Head of caudate nucleus (tissue), 42 donors: ENCODE results near the gene TTF2.
"Not testable (repeated sequence)": the region's sequence is repeated elsewhere in the genome, so short reads cannot be mapped to it uniquely, and the experiment has no call there.

ENCODE experiments used
- DNase-seq, 42 donors: peaks; one replicate each; pipeline versions ENCODE4 v3.0.0 to v3.0.0-alpha.2; 2020 to 2021; ENCODE audit warnings: mixed read lengths in 7 of 42
- intact Hi-C: fragments of 100-400 bp; cut with DNase I; formaldehyde crosslinking; loops from one replicate; pipeline ENCODE4 v1.15.0; 2022

Gene TTF2

DNA sequence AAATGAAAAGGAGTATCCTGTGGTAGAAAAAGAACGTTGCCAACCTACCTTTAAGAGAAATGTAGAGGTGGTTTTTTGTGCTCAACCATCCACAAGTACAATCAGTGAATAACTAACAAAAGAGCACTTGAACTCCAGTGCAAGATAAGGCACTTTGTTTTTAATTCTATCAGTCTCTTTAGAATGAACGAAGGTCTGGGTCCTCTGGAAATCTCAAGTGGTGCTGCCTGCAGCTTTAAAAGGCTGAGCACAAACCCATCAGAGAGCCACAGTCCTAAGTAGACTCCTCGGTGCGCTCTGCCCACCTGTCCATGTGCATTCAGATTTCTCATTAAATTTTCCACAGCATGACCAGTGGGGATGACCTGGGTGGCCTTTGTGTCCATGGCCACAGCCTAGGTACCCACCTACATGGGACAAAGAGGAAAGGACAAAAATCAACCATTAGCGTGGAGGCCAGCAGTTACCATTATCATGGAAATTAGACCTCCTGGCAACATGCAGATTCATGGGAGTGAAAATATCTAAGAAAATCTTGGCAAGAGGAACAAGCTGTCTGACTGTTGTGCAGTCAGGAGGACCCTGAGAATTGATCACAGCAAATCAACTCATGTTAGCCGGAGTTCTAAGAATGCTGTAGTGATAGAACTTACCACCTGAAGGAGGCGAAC is 52.1 kb downstream of the TTF2 start:
- intact Hi-C loops: no loop called here

DNA sequence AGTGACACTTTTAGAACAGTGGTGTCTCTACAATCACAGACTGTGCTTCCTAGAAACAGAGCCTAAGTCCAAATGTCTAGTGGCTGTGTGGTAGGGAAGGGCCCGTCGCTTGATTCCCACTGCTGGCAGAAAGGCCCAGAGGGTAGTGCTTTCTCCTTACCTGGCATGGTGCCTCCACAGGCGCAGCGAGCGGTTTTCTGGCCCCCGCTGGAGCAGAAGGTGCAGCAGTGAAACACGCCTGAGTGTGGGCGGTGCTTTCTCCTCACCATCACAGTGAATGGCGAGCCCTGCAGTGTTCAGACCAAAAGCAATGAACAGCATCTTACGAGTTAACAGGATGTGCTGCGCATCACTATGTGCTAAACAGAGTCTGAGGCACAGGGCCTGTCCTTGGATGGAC is 53.1 kb downstream of the TTF2 start:
- intact Hi-C loops: no loop called here
- DNase-seq: peak in 34 of 42 donors; percentile 20 to 79 (median 55)

More for the DNA sequence above, 52.1 kb downstream of the TTF2 start:
- DNase-seq: no peak

DNA sequence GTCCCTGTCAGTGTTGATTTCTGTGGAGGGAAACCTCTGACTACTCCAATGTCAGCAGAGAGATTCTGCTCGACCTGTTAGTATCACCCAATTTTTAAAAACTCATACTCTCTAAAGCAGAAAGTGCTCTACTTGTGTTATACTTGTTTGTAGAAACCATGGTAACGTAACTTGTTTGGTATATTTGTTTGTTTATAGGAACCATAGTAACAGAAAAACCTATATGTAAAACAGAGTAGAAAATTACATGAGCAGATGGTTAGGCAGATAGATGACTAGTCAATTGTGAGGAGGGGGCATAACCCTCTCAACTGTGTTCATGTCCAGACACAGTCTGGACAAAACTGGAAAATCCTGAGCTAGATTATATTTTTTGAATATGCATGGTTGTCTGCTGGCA is 54.8 kb downstream of the TTF2 start:
- intact Hi-C loops: no loop called here
- DNase-seq: no peak

GRCh38 chr1:117116090-117116783 is 56.1 kb downstream of the TTF2 start:
- no peak for DNase-seq
- intact Hi-C loops: no loop called here

GRCh38 chr1:117116784-117117130 is 56.6 kb downstream of the TTF2 start:
- DNase-seq: no peak
- intact Hi-C loops: no loop called here

- intact Hi-C loops: no loop called here
These were observed 57.6 kb downstream of the TTF2 start for GRCh38 chr1:117117697-117118096.

DNA sequence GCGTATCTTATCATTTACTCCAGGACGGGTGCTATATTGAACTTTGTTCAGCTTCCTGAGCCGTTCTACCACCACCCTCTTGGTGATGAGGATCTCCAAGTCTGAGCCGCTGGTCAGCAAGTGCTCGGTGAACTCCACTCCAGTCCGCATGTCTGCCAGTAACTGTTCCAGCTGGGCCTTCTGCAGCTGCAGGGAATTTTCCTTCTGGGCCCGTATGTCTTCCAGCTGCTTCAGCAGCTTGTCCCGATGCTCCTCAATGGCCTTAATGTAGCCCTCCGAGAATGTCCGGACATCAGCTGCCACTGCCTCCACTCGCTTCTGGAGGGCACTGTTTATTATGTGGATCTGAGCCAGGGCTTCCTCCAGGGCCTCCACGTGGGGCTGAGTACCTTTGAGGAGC is 58.0 kb downstream of the TTF2 start:
- intact Hi-C loops: no loop called here
- DNase-seq: peak in 6 of 42 donors; percentile 9 to 45 (median 22)

More at GRCh38 chr1:117117697-117118096, 57.6 kb downstream of the TTF2 start:
- DNase-seq: no peak

DNA sequence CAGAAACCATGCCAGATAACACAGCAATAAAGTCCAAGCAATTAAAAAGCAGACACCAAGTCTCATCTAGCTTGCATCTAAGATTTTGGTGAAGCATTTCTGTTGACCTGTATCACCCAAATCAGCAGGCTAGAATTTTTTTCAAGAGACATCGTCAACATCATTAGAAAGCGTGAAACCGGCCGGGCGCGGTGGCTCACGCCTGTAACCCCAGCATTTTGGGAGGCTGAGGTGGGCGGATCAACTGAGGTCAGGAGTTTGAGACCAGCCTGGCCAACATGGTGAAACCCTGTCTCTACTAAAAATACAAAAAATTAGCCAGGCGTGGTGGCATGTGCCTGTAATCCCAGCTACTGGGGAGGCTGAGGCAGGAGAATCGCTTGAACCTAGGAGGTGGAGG is 59.0 kb downstream of the TTF2 start:
- intact Hi-C loops, DNase-seq: not testable (repeated sequence)

- DNase-seq: peak in 3 of 42 donors; percentile 12 to 63 (median 36)
- intact Hi-C loops: loop anchor here (10.0 kb wide), 1 partner anchor 244 kb away; the partner anchor contains the start of gene MAN1A2
These were observed 60.9 kb downstream of the TTF2 start for GRCh38 chr1:117120774-117121588.

DNA sequence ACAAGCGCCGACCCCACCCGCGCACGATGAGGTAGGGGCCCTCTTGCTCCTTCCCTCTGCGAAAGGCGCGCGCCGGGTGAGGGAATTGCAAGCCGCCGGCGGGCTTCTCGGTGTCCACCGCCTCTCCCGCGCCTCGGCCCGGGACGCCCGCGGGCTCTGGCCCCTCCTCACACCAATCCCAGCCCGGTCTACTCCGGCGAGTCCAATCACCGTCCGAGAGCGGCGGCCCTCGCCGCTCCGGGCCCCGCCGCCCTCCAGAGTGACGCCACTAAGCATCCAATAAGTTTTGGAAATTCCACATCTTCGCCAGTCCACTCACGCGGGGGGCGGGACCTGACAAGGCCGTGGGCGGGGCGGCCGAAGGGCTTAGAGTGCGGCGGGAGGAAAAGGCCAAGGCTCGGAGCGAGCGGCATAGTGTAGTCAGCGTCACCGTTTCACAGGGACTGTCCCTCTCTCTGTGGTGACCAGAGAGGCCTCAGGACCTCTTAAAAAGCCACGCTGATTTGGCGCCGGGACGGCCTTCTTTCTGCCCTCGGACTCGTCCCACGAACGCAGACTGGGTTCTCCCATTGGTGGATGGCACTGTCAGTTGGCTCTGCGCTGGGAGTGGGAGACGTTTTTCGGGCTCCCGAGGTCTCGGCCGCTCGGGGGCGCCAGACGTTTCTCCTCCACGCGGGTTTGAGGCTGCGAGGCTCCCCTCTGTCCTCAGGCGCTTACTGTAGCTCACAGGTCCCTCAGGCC is 61.6 kb downstream of the TTF2 start, which contains the start of gene TRIM45:
TSS of gene TRIM45 (minus strand) at position 161 of the 741 bp plus-strand sequence. CDS start 548 bp downstream, outside the sequence.
- intact Hi-C loops: loop anchor here (10.0 kb wide), 1 partner anchor 243 kb away; the partner anchor contains the start of gene MAN1A2
- DNase-seq: peak; percentile 95 to 99 (median 97)

- no peak for DNase-seq
- intact Hi-C loops: loop anchor here (10.0 kb wide), 1 partner anchor 242 kb away; the partner anchor contains the start of gene MAN1A2
These were observed 62.4 kb downstream of the TTF2 start for GRCh38 chr1:117122330-117123025.

GRCh38 chr1:117123274-117123673 is 63.1 kb downstream of the TTF2 start:
- DNase-seq: no peak
- intact Hi-C loops: loop anchor here (10.0 kb wide), 1 partner anchor 242 kb away; the partner anchor contains the start of gene MAN1A2

- intact Hi-C loops: loop anchor here (10.0 kb wide), 1 partner anchor 240 kb away; the partner anchor contains the start of gene MAN1A2
- no peak for DNase-seq
These were observed 64.5 kb downstream of the TTF2 start for GRCh38 chr1:117124661-117125060.

DNA sequence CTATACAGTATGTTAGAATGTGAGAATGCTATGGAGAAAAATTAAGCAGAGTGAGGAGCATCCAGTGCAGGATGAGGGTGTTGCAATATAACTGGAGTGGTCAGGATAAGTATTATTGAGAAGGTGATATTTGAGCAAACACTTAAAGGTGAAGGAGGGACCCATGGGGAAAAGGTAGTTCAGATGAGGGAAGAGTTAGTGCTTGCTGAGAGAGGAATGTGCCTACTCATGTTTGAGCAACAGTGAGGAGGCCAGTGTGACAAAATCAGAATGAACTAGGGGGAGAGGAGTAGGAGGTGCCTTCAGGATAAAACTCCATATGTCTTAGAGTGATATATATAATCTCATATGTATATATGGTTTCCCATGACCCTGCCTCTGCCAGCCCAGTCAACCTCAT is 67.7 kb downstream of the TTF2 start:
- intact Hi-C loops: loop anchor here (2.0 to 10.0 kb wide), 2 partner anchors 61 to 237 kb away; partner anchors contain the start of gene MAN1A2
- no peak for DNase-seq

GRCh38 chr1:117128323-117129079 is 68.4 kb downstream of the TTF2 start:
- intact Hi-C loops: loop anchor here (2.0 to 10.0 kb wide), 2 partner anchors 62 to 236 kb away; partner anchors contain the start of gene MAN1A2
- DNase-seq: no peak

DNA sequence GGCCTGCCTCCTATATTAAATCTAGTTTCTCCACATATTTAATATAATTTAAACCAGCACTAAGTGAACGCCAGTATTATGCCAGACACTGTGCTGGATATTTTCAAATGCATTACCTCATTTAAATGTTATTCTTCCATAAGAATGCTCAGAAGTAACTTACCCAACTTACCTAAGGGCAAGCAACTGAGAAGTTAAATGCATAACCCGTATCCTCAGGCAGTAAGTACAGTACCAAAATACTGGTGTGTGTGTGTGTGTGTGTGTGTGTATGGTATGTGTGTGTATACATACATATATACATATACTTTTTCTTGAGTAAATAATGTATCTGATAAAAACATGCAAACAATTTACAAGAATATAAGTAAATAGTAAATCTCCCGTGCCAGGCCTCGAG is 70.4 kb downstream of the TTF2 start:
- intact Hi-C loops: no loop called here

GRCh38 chr1:117135329-117135728 is 75.2 kb downstream of the TTF2 start:
- DNase-seq: no peak
- intact Hi-C loops: no loop called here

More for the DNA sequence above, 70.4 kb downstream of the TTF2 start:
- DNase-seq: no peak
